Smooth muscle cell (in vitro differentiated cells): ENCODE measurements around the gene IFNL2. TPM values are rescaled to one million over a fixed set of nuclear protein-coding genes. Genes with fewer than 3 reads are reported as not detected.

Experiments used
- DNase-seq: peaks from one replicate; lab custom pipeline; 2025; ENCODE audit not compliant: unreplicated experiment; lab: John Stamatoyannopoulos, UW
- H2AFZ ChIP-seq: fragments of 200-600 bp; sonication (generic); 2 replicates; pipeline ENCODE4 v1.6.0; 2016; ENCODE audit warnings: antibody characterized with exemption, low read depth, mild to moderate bottlenecking
- H3F3A ChIP-seq: fragments of 200-600 bp; sonication (generic); 2 replicates; pipeline ENCODE4 v1.6.0; 2017; ENCODE audit warnings: antibody characterized with exemption, low read depth
- H3K27ac ChIP-seq: fragments of 200-600 bp; sonication (generic); 2 replicates; pipeline ENCODE4 v1.5.1; 2016; ENCODE audit warnings: low read depth, mild to moderate bottlenecking
- H3K27me3 ChIP-seq: fragments of 200-600 bp; sonication (generic); 2 replicates; pipeline ENCODE4 v1.6.1; 2016; ENCODE audit warnings: low read depth, mild to moderate bottlenecking
- H3K36me3 ChIP-seq: fragments of 200-600 bp; sonication (generic); 2 replicates; pipeline ENCODE4 v1.5.1; 2016; ENCODE audit warnings: low read depth
- H3K4me1 ChIP-seq: fragments of 200-600 bp; sonication (generic); 2 replicates; pipeline ENCODE4 v1.5.1; 2016; ENCODE audit warnings: low read depth
- H3K4me2 ChIP-seq: fragments of 200-600 bp; sonication (generic); 2 replicates; pipeline ENCODE4 v1.6.0; 2016; ENCODE audit warnings: mild to moderate bottlenecking
- H3K4me3 ChIP-seq: fragments of 200-600 bp; sonication (generic); 2 replicates; pipeline ENCODE4 v1.5.1; 2016; ENCODE audit warnings: mild to moderate bottlenecking
- H3K79me2 ChIP-seq: fragments of 200-600 bp; sonication (generic); 2 replicates; pipeline ENCODE4 v1.6.0; 2016; ENCODE audit warnings: low read depth, mild to moderate bottlenecking
- H3K9ac ChIP-seq: fragments of 200-600 bp; sonication (generic); 2 replicates; pipeline ENCODE4 v1.6.0; 2016; ENCODE audit warnings: low read depth
- H3K9me3 ChIP-seq: fragments of 200-600 bp; sonication (generic); replicated peaks from 2 replicates; pipeline ENCODE4 v1.5.1; 2016; ENCODE audit warnings: low read depth
- H4K20me1 ChIP-seq: fragments of 200-600 bp; sonication (generic); 2 replicates; pipeline ENCODE4 v1.6.0; 2016; ENCODE audit warnings: low read depth
- CTCF ChIP-seq: fragments of 200-600 bp; sonication (generic); IDR thresholded peaks from 2 replicates; pipeline ENCODE4 v1.5.1; 2017; ENCODE audit warnings: borderline replicate concordance, mild to moderate bottlenecking, antibody characterized with exemption; ENCODE audit not compliant: insufficient read depth, poor library complexity, severe bottlenecking
- WGBS: methylation state at CpG from one replicate; pipeline ENCODE4 v1.1.7; 2016; ENCODE audit warnings: low lambda C conversion rate; 5-methylcytosine and 5-hydroxymethylcytosine counted together
- polyA plus RNA-seq: library from polyadenylated mRNA; unstranded; fragments of >200 nt; fragmentation: Nextera tagmentation; extraction: Ambion mirVana; gene quantifications from 2 replicates; pipeline ENCODE4 v1.2.1, GENCODE V29; 2016
- total RNA-seq: library from RNA; depleted of rRNA; stranded (reverse); fragments of >200 nt; gene quantifications from 2 replicates; pipeline ENCODE4 v1.2.3, GENCODE V29; 2014

The IFNL2 gene
- total and polyA plus RNA-seq, 2 experiments from 2014 or later, result not detected

DNA sequence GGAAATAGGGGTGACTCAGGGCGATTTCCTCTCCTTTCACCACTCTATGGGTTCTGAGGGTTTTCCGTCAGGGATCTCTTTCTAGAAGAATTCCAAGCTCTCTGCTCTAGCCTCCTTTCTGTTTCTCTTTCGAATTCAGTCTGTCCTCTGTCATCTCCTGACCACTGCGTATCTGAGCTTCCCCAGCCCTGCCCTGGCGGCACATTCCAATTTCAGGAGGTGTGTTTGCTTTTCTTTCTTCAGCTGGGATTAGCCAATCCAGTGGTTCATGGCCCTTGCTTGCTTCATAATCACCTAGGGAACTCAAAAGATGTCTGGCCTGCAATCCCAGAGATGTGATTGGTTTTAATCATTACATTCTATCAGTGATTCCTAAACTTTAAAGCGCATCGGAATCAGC is 9.4 kb downstream of the IFNL2 start:
- H3K79me2 ChIP-seq, result no peaks in the 10 kb centered on the region
- H3K4me2 ChIP-seq, result no peak overlapping the region
- H3K4me1 ChIP-seq, result no peaks in the 10 kb centered on the region
- H3K27ac ChIP-seq, result no peak overlapping the region
- no peaks in the 10 kb centered on the region for H3F3A ChIP-seq
- TF ChIP-seq CTCF, result no peak
- no peak for DNase-seq
- peaks cover 35% of the 10 kb centered on the region for H3K27me3 ChIP-seq
- WGBS, result 86% methylated on average over 7 of the region's 7 CpGs
- no peak overlapping the region for H3K4me3 ChIP-seq
- H2AFZ ChIP-seq, result no peak overlapping the region
- no peaks in the 10 kb centered on the region for H3K9me3 ChIP-seq
- H4K20me1 ChIP-seq, result no peaks in the 10 kb centered on the region
- H3K36me3 ChIP-seq, result no peaks in the 10 kb centered on the region
- H3K9ac ChIP-seq, result no peak overlapping the region

GRCh38 chr19:39282021-39282420 is 13.8 kb downstream of the IFNL2 start:
- Histone ChIP-seq H3K79me2 (no peaks in the 10 kb centered on the region), H3K9ac (no peak overlapping the region), H3K4me1 (no peaks in the 10 kb centered on the region), H3K27ac (no peak overlapping the region), H3K36me3 (no peaks in the 10 kb centered on the region), H2AFZ (no peak overlapping the region), H3F3A (no peaks in the 10 kb centered on the region), H3K4me3 (no peak overlapping the region), H3K4me2 (no peak overlapping the region), H3K27me3 (peaks cover 43% of the 10 kb centered on the region), H3K9me3 (no peaks in the 10 kb centered on the region), H4K20me1 (no peaks in the 10 kb centered on the region)
- no peak for TF ChIP-seq CTCF
- WGBS, result 56% methylated on average over 1 of the region's 1 CpG
- DNase-seq, result no peak

- no peak overlapping the region for H3K4me2 ChIP-seq
- no peak overlapping the region for H3K4me3 ChIP-seq
- no peaks in the 10 kb centered on the region for H4K20me1 ChIP-seq
- H3F3A ChIP-seq, result no peaks in the 10 kb centered on the region
- H3K4me1 ChIP-seq, result no peaks in the 10 kb centered on the region
- no peak overlapping the region for H3K27ac ChIP-seq
- peaks cover 36% of the 10 kb centered on the region for H3K27me3 ChIP-seq
- no peaks in the 10 kb centered on the region for H3K36me3 ChIP-seq
- TF ChIP-seq CTCF, result no peak
- 76% methylated on average over 1 of the region's 1 CpG for WGBS
- H2AFZ ChIP-seq, result no peak overlapping the region
- no peaks in the 10 kb centered on the region for H3K9me3 ChIP-seq
- no peak overlapping the region for H3K9ac ChIP-seq
- H3K79me2 ChIP-seq, result no peaks in the 10 kb centered on the region
- DNase-seq, result no peak
Observed at GRCh38 chr19:39284032-39284431, 15.8 kb downstream of the IFNL2 start.

GRCh38 chr19:39293394-39293793 is 25.2 kb downstream of the IFNL2 start:
- Histone ChIP-seq H3K4me1 (no peaks in the 10 kb centered on the region), H2AFZ (no peak overlapping the region), H3K9ac (no peak overlapping the region), H3K4me2 (no peak overlapping the region), H3K4me3 (no peak overlapping the region), H3K79me2 (no peaks in the 10 kb centered on the region), H3K27me3 (peaks cover 20% of the 10 kb centered on the region), H3F3A (no peaks in the 10 kb centered on the region), H3K27ac (no peak overlapping the region), H3K36me3 (no peaks in the 10 kb centered on the region), H3K9me3 (no peaks in the 10 kb centered on the region), H4K20me1 (no peaks in the 10 kb centered on the region)
- no peak for TF ChIP-seq CTCF
- WGBS, result 72% methylated on average over 4 of the region's 4 CpGs
- no peak for DNase-seq
